ENCODE results near the gene MTAP.

DNA sequence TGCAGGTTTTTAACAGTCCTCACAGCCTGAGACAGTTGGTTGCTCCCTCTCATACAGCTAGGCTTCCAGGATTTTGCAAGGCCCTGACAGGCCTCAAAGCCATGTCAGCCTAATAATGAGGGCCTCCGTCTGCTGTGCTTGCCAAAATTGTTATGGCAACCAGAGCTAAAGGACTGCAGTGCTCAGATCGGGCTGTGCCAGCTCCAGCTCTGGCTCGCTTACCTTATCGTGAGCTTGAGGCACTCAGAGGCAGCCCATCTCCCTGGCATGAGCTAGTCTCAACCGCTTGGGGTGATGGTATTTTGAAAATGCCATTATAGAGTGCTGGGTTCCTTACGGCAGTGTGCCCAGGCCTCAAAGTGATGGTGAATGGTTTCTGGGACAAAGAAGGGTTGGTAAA lies 8.4 kb downstream of the MTAP start:
- TF ChIP-seq POLR2AphosphoS5 (IDR thresholded peaks at IDR 0.05; ENCODE audit: low read depth, low read length): no peak
- TF ChIP-seq SIN3A (IDR thresholded peaks at IDR 0.05; ENCODE audit: low read depth): no peak
- TF ChIP-seq CTCF (IDR thresholded peaks at IDR 0.05 in 2 of 3, conservative IDR thresholded peaks at IDR 0.05 in 1 of 3; ENCODE audit: borderline replicate concordance in 1 of 3, insufficient read depth in 1 of 3, low read depth in 2 of 3, low read length in 2 of 3): no peak
- TF ChIP-seq POLR2A (IDR thresholded peaks at IDR 0.05; ENCODE audit: borderline replicate concordance, extremely low read depth, insufficient read depth, insufficient read length): no peak
- no peak for TF ChIP-seq EGR1 (IDR thresholded peaks at IDR 0.05; ENCODE audit: low read depth)
- TF ChIP-seq EZH2 (IDR thresholded peaks at IDR 0.05): no peak
- TF ChIP-seq RAD21 (IDR thresholded peaks at IDR 0.05; ENCODE audit: low read depth): no peak
- TF ChIP-seq CBX3 (IDR thresholded peaks at IDR 0.05; ENCODE audit: low read depth): no peak

All from HCT116 (cell line).